A549 (cell line): ENCODE results near the gene SLC30A7. TPM values are rescaled to one million over a fixed set of nuclear protein-coding genes. Genes with fewer than 3 reads are reported as not detected.

Experiments used
- ATAC-seq, 2 experiments: fragments of 200-7000 bp in 1 of 2; fragments of >200 bp in 1 of 2; cut with Nextera tagmentation in 1 of 2; cut with Tn5 transposase in 1 of 2; 3 replicates each; pipeline versions ENCODE4 v1.8.0 to v1.9.1; 2018 to 2020; ENCODE audit warnings: mild to moderate bottlenecking in 1 of 2, moderate library complexity in 1 of 2
- CTCF ChIA-PET: fragments of 300-600 bp; sonication (Branson Sonifier 250); formaldehyde crosslinking; extraction: SDS; loops from one replicate; lab custom pipeline; 2021; ENCODE audit warnings: antibody characterized with exemption, inconsistent platforms; lab: Yijun Ruan, JAX
- POLR2A ChIA-PET: fragments of 350-600 bp; formaldehyde crosslinking; extraction: SDS; loops from one replicate; lab custom pipeline; 2021; ENCODE audit warnings: antibody characterized with exemption, inconsistent platforms; lab: Yijun Ruan, JAX
- DNase-seq, 2 experiments: peaks; one replicate each; pipeline versions ENCODE4 v3.0.0 to v3.0.0-alpha.2; 2011 to 2016; ENCODE audit warnings: low read depth in 1 of 2, low spot score in 1 of 2
- FAIRE-seq: peaks from 2 replicates; lab custom pipeline; 2011; peaks lifted over from hg19 to GRCh38; lab: Jason Lieb, UNC
- H3K27ac ChIP-seq, 2 experiments: fragments of >200 bp; sonication (Bioruptor Twin); formaldehyde crosslinking; 3 replicates each; pipeline ENCODE4 v1.5.1; 2016 to 2017
- H3K4me1 ChIP-seq: fragments of >200 bp; sonication (Bioruptor Twin); formaldehyde crosslinking; 3 replicates; pipeline ENCODE4 v1.6.1; 2016
- H3K4me2 ChIP-seq: fragments of >200 bp; sonication (Bioruptor Twin); formaldehyde crosslinking; 3 replicates; pipeline ENCODE4 v1.6.1; 2016
- H3K4me3 ChIP-seq: fragments of >200 bp; sonication (Bioruptor Twin); formaldehyde crosslinking; 3 replicates; pipeline ENCODE4 v1.5.1; 2016
- H3K9me3 ChIP-seq: fragments of >200 bp; sonication (Bioruptor Twin); formaldehyde crosslinking; 3 replicates; pipeline ENCODE4 v1.6.1; 2016
- CBX2 ChIP-seq: fragments of 200-600 bp; sonication (generic); IDR thresholded peaks from 2 replicates; pipeline ENCODE4 v1.6.1; 2016; ENCODE audit warnings: low read depth, mild to moderate bottlenecking, borderline replicate concordance
- CBX8 ChIP-seq: fragments of 200-600 bp; sonication (generic); IDR thresholded peaks from 2 replicates; pipeline ENCODE4 v1.6.1; 2016
- CHD2 ChIP-seq: fragments of 150-350 bp; IDR thresholded peaks from 2 replicates; pipeline ENCODE4 v1.6.1; 2014; ENCODE audit warnings: low read length; ENCODE audit not compliant: partially characterized antibody
- E2F6 ChIP-seq: IDR thresholded peaks from 2 replicates; pipeline ENCODE4 v1.6.1; 2012; ENCODE audit warnings: low read depth, borderline replicate concordance
- EHMT2 ChIP-seq: fragments of 200-600 bp; sonication (generic); IDR thresholded peaks from 2 replicates; pipeline ENCODE4 v1.6.1; 2016; ENCODE audit warnings: antibody characterized with exemption, low read depth, mild to moderate bottlenecking, moderate library complexity
- EP300 ChIP-seq, 2 experiments: fragments of >200 bp; sonication (Bioruptor Twin); formaldehyde crosslinking; IDR thresholded peaks; 2 replicates in 1 of 2; 3 replicates in 1 of 2; pipeline ENCODE4 v1.6.1; 2016 to 2017
- ESRRA ChIP-seq: fragments of 150-350 bp; IDR thresholded peaks from 2 replicates; pipeline ENCODE4 v1.6.1; 2014; ENCODE audit warnings: mild to moderate bottlenecking, low read length, borderline replicate concordance
- FOSL2 ChIP-seq, 2 experiments: fragments of 450-650 bp in 1 of 2; fragments of >200 bp in 1 of 2; sonication (Bioruptor Twin) in 1 of 2; formaldehyde crosslinking; IDR thresholded peaks; 2 replicates each; pipeline versions ENCODE4 v1.5.0 to v1.6.1; 2016 to 2020; ENCODE audit warnings: mild to moderate bottlenecking in 1 of 2, moderate library complexity in 1 of 2
- HEYL ChIP-seq: fragments of 250-450 bp; sonication (Bioruptor Pico); IDR thresholded peaks from 2 replicates; pipeline ENCODE4 v1.8.0; 2021; ENCODE audit warnings: mild to moderate bottlenecking, moderate library complexity
- JUN ChIP-seq, 2 experiments: fragments of >200 bp; sonication (Bioruptor Twin); formaldehyde crosslinking; IDR thresholded peaks; 2 replicates in 1 of 2; 3 replicates in 1 of 2; pipeline ENCODE4 v1.6.1; 2016 to 2017
- MAFK ChIP-seq: fragments of 450-650 bp; IDR thresholded peaks from 2 replicates; pipeline ENCODE4 v1.6.1; 2014; ENCODE audit not compliant: partially characterized antibody
- NFE2L2 ChIP-seq: fragments of 150-350 bp; conservative IDR thresholded peaks from 2 replicates; pipeline ENCODE4 v1.6.1; 2014; ENCODE audit warnings: low read length
- NPAS2 ChIP-seq: fragments of 250-450 bp; sonication (Bioruptor Pico); IDR thresholded peaks from 2 replicates; pipeline ENCODE4 v1.8.0; 2022; ENCODE audit warnings: mild to moderate bottlenecking, moderate library complexity, borderline replicate concordance
- PHF8 ChIP-seq: fragments of 200-600 bp; sonication (generic); IDR thresholded peaks from 2 replicates; pipeline ENCODE4 v1.6.1; 2016; ENCODE audit warnings: low read depth, mild to moderate bottlenecking, antibody characterized with exemption, moderate library complexity, borderline replicate concordance
- POLR2A ChIP-seq: IDR thresholded peaks from 2 replicates; pipeline ENCODE4 v1.6.1; 2012; ENCODE audit warnings: mild to moderate bottlenecking, low read length
- POLR2AphosphoS2 ChIP-seq: conservative IDR thresholded peaks from 2 replicates; pipeline ENCODE4 v1.6.1; 2012; ENCODE audit warnings: low read length, improper control_type of control experiment, inconsistent platforms
- RAD21 ChIP-seq, 2 experiments: fragments of >200 bp in 1 of 2; sonication (Bioruptor Twin) in 1 of 2; formaldehyde crosslinking in 1 of 2; IDR thresholded peaks in 1 of 2; conservative IDR thresholded peaks in 1 of 2; 2 replicates in 1 of 2; 3 replicates in 1 of 2; pipeline ENCODE4 v1.6.1; 2012 to 2018; ENCODE audit warnings: inconsistent platforms in 1 of 2
- RFX5 ChIP-seq: fragments of 450-650 bp; IDR thresholded peaks from 2 replicates; pipeline ENCODE4 v1.7.1; 2014; ENCODE audit warnings: antibody characterized with exemption, mild to moderate bottlenecking, moderate library complexity
- RNF2 ChIP-seq: fragments of 200-600 bp; sonication (generic); IDR thresholded peaks from 2 replicates; pipeline ENCODE4 v1.6.1; 2016; ENCODE audit warnings: low read depth, mild to moderate bottlenecking, antibody characterized with exemption, moderate library complexity, borderline replicate concordance
- SMC3 ChIP-seq: fragments of >200 bp; sonication (Bioruptor Twin); formaldehyde crosslinking; IDR thresholded peaks from 3 replicates; pipeline ENCODE4 v1.6.1; 2018; ENCODE audit warnings: inconsistent platforms
- SREBF2 ChIP-seq: fragments of 450-650 bp; IDR thresholded peaks from 2 replicates; pipeline ENCODE4 v1.6.1; 2014; ENCODE audit warnings: mild to moderate bottlenecking, moderate library complexity
- TFCP2L1 ChIP-seq: fragments of 250-450 bp; sonication (Bioruptor Pico); IDR thresholded peaks from 2 replicates; pipeline ENCODE4 v1.5.0; 2021; ENCODE audit warnings: mild to moderate bottlenecking
- TP53 ChIP-seq: fragments of 250-450 bp; sonication (Bioruptor Pico); IDR thresholded peaks from 2 replicates; pipeline ENCODE4 v1.5.0; 2021; ENCODE audit warnings: mild to moderate bottlenecking, moderate library complexity
- ZC3H11A ChIP-seq: fragments of 450-650 bp; IDR thresholded peaks from 2 replicates; pipeline ENCODE4 v1.6.1; 2014; ENCODE audit warnings: antibody characterized with exemption, mild to moderate bottlenecking
- ZSCAN20 ChIP-seq: fragments of 250-450 bp; sonication (Bioruptor Pico); IDR thresholded peaks from 2 replicates; pipeline ENCODE4 v1.8.0; 2022; ENCODE audit warnings: mild to moderate bottlenecking, moderate library complexity
- WGBS: methylation state at CpG from one replicate; pipeline ENCODE4 v1.1.6; 2017; ENCODE audit errors: missing lambda C conversion rate; 5-methylcytosine and 5-hydroxymethylcytosine counted together
- polyA plus RNA-seq, 4 experiments: library from polyadenylated mRNA; depleted of rRNA in 3 of 4; stranded (reverse); fragments of >200 nt; fragmentation: RNase III in 1 of 4; extraction: RNeasy Plus Mini Kit Qiagen cat#74134 plus additional on column Dnase treatment in 1 of 4; gene quantifications; 2 replicates in 3 of 4; 3 replicates in 1 of 4; pipeline ENCODE4 v1.2.3, GENCODE V29; 2011 to 2017
- TF ChIP-seq, protein P1 (sequence below): fragments of 150-350 bp; IDR thresholded peaks from 2 replicates; pipeline ENCODE4 v1.6.1; 2014; ENCODE audit warnings: low read depth, mild to moderate bottlenecking, low read length
- TF ChIP-seq, protein P2 (sequence below): fragments of >200 bp; sonication (Bioruptor Twin); formaldehyde crosslinking; IDR thresholded peaks from 3 replicates; pipeline ENCODE4 v1.6.1; 2016
- TF ChIP-seq, protein P3 (sequence below): fragments of 450-650 bp; IDR thresholded peaks from 2 replicates; pipeline ENCODE4 v1.6.1; 2014; ENCODE audit warnings: antibody characterized with exemption
- TF ChIP-seq, protein P4 (sequence below): IDR thresholded peaks from 2 replicates; pipeline ENCODE4 v1.6.1; 2012
- TF ChIP-seq, protein P5 (sequence below): fragments of 250-450 bp; sonication (Bioruptor Pico); IDR thresholded peaks from 2 replicates; pipeline ENCODE4 v1.5.0; 2021; ENCODE audit warnings: mild to moderate bottlenecking, moderate library complexity, borderline replicate concordance

SLC30A7 gene
- polyA plus RNA-seq, 2 of the 4 experiments (the other 2 are of a cell fraction): 4.3 to 9.6 TPM

DNA sequence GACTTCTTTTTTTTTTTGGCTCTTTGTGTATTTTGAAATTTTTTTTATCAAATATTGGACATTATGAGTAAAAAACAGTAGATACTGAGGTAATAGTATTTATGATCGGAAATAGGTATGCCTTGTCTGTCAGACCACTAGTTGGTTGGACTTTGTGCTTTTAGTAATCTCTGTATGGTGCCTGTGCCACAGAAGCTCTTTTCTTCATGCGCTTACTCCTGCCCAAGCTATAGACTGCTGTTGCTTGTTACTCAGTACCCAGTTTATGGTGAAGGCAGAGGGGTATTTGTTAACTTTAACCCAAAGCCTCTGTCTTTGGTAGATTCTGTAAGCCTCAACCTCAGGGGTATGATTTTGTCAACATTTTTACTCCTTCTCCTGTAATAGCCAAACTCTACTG, 8.6 kb downstream of the SLC30A7 start:
- Histone ChIP-seq H3K27ac (no peak overlapping the region), H3K4me3 (no peak overlapping the region), H3K4me1 (no peaks in the 10 kb centered on the region), H3K9me3 (no peaks in the 10 kb centered on the region), H3K4me2 (no peak overlapping the region)
- DNase-seq (no peak), FAIRE-seq (no peak), ATAC-seq (no peak)
- CTCF ChIA-PET: no interaction called here
- no peak for TF ChIP-seq NPAS2
- no peak for TF ChIP-seq E2F6
- TF ChIP-seq, protein P1, sequence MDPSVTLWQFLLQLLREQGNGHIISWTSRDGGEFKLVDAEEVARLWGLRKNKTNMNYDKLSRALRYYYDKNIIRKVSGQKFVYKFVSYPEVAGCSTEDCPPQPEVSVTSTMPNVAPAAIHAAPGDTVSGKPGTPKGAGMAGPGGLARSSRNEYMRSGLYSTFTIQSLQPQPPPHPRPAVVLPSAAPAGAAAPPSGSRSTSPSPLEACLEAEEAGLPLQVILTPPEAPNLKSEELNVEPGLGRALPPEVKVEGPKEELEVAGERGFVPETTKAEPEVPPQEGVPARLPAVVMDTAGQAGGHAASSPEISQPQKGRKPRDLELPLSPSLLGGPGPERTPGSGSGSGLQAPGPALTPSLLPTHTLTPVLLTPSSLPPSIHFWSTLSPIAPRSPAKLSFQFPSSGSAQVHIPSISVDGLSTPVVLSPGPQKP: no peak
- no peak for TF ChIP-seq ZSCAN20 (CRISPR knock-in tag)
- TF ChIP-seq FOSL2 (IDR thresholded peaks at IDR 0.05): no peak
- TF ChIP-seq FOSL2 (CRISPR knock-in tag; IDR thresholded peaks at IDR 0.05): no peak
- TF ChIP-seq CBX8: no peak
- TF ChIP-seq SREBF2: no peak
- TF ChIP-seq POLR2AphosphoS2: no peak
- no peak for TF ChIP-seq RAD21 (conservative IDR thresholded peaks at IDR 0.05 in 1 of 2, IDR thresholded peaks at IDR 0.05 in 1 of 2)
- no peak for TF ChIP-seq PHF8
- TF ChIP-seq, protein P2, sequence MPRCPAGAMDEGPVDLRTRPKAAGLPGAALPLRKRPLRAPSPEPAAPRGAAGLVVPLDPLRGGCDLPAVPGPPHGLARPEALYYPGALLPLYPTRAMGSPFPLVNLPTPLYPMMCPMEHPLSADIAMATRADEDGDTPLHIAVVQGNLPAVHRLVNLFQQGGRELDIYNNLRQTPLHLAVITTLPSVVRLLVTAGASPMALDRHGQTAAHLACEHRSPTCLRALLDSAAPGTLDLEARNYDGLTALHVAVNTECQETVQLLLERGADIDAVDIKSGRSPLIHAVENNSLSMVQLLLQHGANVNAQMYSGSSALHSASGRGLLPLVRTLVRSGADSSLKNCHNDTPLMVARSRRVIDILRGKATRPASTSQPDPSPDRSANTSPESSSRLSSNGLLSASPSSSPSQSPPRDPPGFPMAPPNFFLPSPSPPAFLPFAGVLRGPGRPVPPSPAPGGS: no peak
- TF ChIP-seq SMC3: no peak
- no peak for TF ChIP-seq POLR2A
- TF ChIP-seq, protein P3, sequence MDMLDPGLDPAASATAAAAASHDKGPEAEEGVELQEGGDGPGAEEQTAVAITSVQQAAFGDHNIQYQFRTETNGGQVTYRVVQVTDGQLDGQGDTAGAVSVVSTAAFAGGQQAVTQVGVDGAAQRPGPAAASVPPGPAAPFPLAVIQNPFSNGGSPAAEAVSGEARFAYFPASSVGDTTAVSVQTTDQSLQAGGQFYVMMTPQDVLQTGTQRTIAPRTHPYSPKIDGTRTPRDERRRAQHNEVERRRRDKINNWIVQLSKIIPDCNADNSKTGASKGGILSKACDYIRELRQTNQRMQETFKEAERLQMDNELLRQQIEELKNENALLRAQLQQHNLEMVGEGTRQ: no peak
- TF ChIP-seq, protein P4, sequence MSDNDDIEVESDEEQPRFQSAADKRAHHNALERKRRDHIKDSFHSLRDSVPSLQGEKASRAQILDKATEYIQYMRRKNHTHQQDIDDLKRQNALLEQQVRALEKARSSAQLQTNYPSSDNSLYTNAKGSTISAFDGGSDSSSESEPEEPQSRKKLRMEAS: no peak
- TF ChIP-seq ESRRA: no peak
- no peak for TF ChIP-seq CHD2
- no peak for TF ChIP-seq RFX5
- WGBS: 95% methylated on average over 2 of the region's 2 CpGs
- POLR2A ChIA-PET: no interaction called here

DNA sequence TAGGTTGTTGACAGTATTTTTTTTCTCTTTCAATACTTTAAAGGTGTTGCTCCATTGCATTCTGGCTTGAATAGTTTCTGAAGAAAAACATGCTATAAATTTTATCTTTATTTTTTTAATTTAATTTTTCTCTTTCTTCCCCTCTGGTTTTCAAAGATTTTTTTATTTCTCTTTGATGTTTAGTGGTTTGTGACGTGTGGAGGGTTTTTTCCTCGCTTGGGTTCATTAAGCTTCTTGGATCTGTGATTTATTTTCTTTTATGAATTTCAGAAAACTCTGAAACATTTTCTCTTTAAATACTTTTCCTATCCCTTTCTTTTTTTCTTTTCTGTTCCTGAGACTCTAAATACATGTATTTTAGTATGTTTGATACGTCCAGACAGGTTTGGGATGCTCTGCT, 9.3 kb downstream of the SLC30A7 start:
- Histone ChIP-seq H3K4me3 (no peak overlapping the region), H3K27ac (no peak overlapping the region), H3K4me2 (no peak overlapping the region), H3K9me3 (no peaks in the 10 kb centered on the region), H3K4me1 (no peaks in the 10 kb centered on the region)
- ATAC-seq (no peak), DNase-seq (no peak), FAIRE-seq (no peak)
- WGBS: 87% methylated on average over 3 of the region's 3 CpGs
- POLR2A ChIA-PET: no interaction called here
- CTCF ChIA-PET: interaction anchor here (0.7 kb wide), 1 partner anchor 385 kb away, joined by 3 read pairs; no protein-coding TSS in a partner anchor
- TF ChIP-seq HEYL (CRISPR knock-in tag): no peak
- TF ChIP-seq ZC3H11A: no peak
- TF ChIP-seq ESRRA: no peak
- TF ChIP-seq, protein P2: no peak
- no peak for TF ChIP-seq RFX5
- TF ChIP-seq CHD2: no peak
- no peak for TF ChIP-seq JUN (IDR thresholded peaks at IDR 0.05)
- TF ChIP-seq TFCP2L1 (CRISPR knock-in tag): no peak
- TF ChIP-seq RNF2: no peak
- no peak for TF ChIP-seq TP53 (CRISPR knock-in tag)
- no peak for TF ChIP-seq EP300 (IDR thresholded peaks at IDR 0.05)
- TF ChIP-seq CBX2: no peak
- TF ChIP-seq, protein P5, sequence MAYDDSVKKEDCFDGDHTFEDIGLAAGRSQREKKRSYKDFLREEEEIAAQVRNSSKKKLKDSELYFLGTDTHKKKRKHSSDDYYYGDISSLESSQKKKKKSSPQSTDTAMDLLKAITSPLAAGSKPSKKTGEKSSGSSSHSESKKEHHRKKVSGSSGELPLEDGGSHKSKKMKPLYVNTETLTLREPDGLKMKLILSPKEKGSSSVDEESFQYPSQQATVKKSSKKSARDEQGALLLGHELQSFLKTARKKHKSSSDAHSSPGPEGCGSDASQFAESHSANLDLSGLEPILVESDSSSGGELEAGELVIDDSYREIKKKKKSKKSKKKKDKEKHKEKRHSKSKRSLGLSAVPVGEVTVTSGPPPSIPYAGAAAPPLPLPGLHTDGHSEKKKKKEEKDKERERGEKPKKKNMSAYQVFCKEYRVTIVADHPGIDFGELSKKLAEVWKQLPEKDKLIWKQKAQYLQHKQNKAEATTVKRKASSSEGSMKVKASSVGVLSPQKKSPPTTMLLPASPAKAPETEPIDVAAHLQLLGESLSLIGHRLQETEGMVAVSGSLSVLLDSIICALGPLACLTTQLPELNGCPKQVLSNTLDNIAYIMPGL (CRISPR knock-in tag): no peak
- TF ChIP-seq EHMT2: no peak
- no peak for TF ChIP-seq NPAS2
- TF ChIP-seq MAFK: no peak
- no peak for TF ChIP-seq POLR2A
- no peak for TF ChIP-seq NFE2L2
